HEK293 (cell line): ENCODE measurements around the gene NANOS1.

ENCODE experiments used
- BCL11B ChIP-seq: fragments of 450-650 bp; formaldehyde crosslinking; IDR thresholded peaks from 2 replicates; pipeline ENCODE4 v1.5.1; 2016; ENCODE audit warnings: low read depth, missing biosample characterization, missing genetic modification characterization
- CTCF ChIP-seq: fragments of 450-650 bp; formaldehyde crosslinking; IDR thresholded peaks from 2 replicates; pipeline ENCODE4 v1.5.1; 2016; ENCODE audit warnings: missing biosample characterization, missing genetic modification characterization
- PBX3 ChIP-seq: sonication (generic); formaldehyde crosslinking; IDR thresholded peaks from 2 replicates; pipeline ENCODE4 v1.8.1; 2022; ENCODE audit warnings: mild to moderate bottlenecking, moderate library complexity, missing genetic modification reagents

- TF ChIP-seq CTCF (tag by site-specific recombination): 0 out of 2 replicates have a peak, but pooled peaks have one; percentile 5
- no peak; the same call in 1 of the 2 replicates for TF ChIP-seq PBX3 (CRISPR knock-in tag)
- TF ChIP-seq BCL11B: no peak
Measured at GRCh38 chr10:119079599-119080520, 50.3 kb downstream of the NANOS1 start.
